Stimulated activated effector memory CD8-positive, alpha-beta T cell treated with anti-CD3 and anti-CD28 coated beads, Interleukin-12 subunit alpha, Interleukin-12 subunit beta, amount 100 ng/mL, for 72 hours (primary cell): ENCODE measurements around the gene SIRT3.
"Not testable (repeated sequence)": the region's sequence is repeated elsewhere in the genome, so short reads cannot be mapped to it uniquely, and the experiment has no call there.

Experiments used
- ATAC-seq: fragments of 150-1000 bp; cut with Tn5 transposase; 2 replicates; pipeline ENCODE4 v1.10.0; 2021
- DNase-seq, 2 donors: peaks; one replicate each; pipeline ENCODE4 v3.0.0; 2021 to 2022; ENCODE audit warnings: low spot score in 2 of 2
- H3K27ac Mint-ChIP-seq: one replicate; pipeline ENCODE4 v1.8.0; 2022; ENCODE audit warnings: mild to moderate bottlenecking, mixed read lengths
- H3K36me3 Mint-ChIP-seq: one replicate; pipeline ENCODE4 v1.8.0; 2022; ENCODE audit warnings: mild to moderate bottlenecking, mixed read lengths
- H3K4me1 Mint-ChIP-seq: one replicate; pipeline ENCODE4 v1.8.0; 2022; ENCODE audit warnings: mixed read lengths
- H3K4me3 Mint-ChIP-seq: one replicate; pipeline ENCODE4 v1.8.0; 2022; ENCODE audit warnings: mild to moderate bottlenecking, mixed read lengths
- H3K9me3 Mint-ChIP-seq: one replicate; pipeline ENCODE4 v1.8.0; 2022; ENCODE audit warnings: mixed read lengths

The SIRT3 gene

GRCh38 chr11:256952-257737, 21.0 kb upstream of the SIRT3 start:
- peaks cover 21% of the 10 kb centered on the region for H3K36me3 Mint-ChIP-seq
- no peak for ATAC-seq
- DNase-seq = no peak
- no peaks in the 10 kb centered on the region for H3K9me3 Mint-ChIP-seq
- H3K4me3 Mint-ChIP-seq = no peak overlapping the region
- H3K4me1 Mint-ChIP-seq = no peaks in the 10 kb centered on the region
- H3K27ac Mint-ChIP-seq = no peak overlapping the region

GRCh38 chr11:255816-256215, 19.7 kb upstream of the SIRT3 start:
- no peaks in the 10 kb centered on the region for H3K4me1 Mint-ChIP-seq
- H3K4me3 Mint-ChIP-seq = no peak overlapping the region
- no peaks in the 10 kb centered on the region for H3K9me3 Mint-ChIP-seq
- H3K27ac Mint-ChIP-seq = no peak overlapping the region
- H3K36me3 Mint-ChIP-seq = peaks cover 34% of the 10 kb centered on the region
- ATAC-seq (no peak), DNase-seq (no peak)

GRCh38 chr11:255176-255575, 19.0 kb upstream of the SIRT3 start:
- no peak overlapping the region for H3K4me3 Mint-ChIP-seq
- no peaks in the 10 kb centered on the region for H3K9me3 Mint-ChIP-seq
- H3K4me1 Mint-ChIP-seq = no peaks in the 10 kb centered on the region
- no peak overlapping the region for H3K27ac Mint-ChIP-seq
- peaks cover 41% of the 10 kb centered on the region for H3K36me3 Mint-ChIP-seq
- DNase-seq = no peak
- ATAC-seq = no peak

- no peak for ATAC-seq
- no peak overlapping the region for H3K27ac Mint-ChIP-seq
- H3K4me1 Mint-ChIP-seq = peaks cover 6% of the 10 kb centered on the region
- no peaks in the 10 kb centered on the region for H3K9me3 Mint-ChIP-seq
- H3K4me3 Mint-ChIP-seq = no peak overlapping the region
- no peak for DNase-seq
- peaks cover 54% of the 10 kb centered on the region for H3K36me3 Mint-ChIP-seq
Measured at GRCh38 chr11:253886-254270, 17.7 kb upstream of the SIRT3 start.

GRCh38 chr11:253160-253885, 17.2 kb upstream of the SIRT3 start:
- no peaks in the 10 kb centered on the region for H3K9me3 Mint-ChIP-seq
- H3K36me3 Mint-ChIP-seq = peaks cover 59% of the 10 kb centered on the region
- DNase-seq (no peak), ATAC-seq (no peak)
- H3K4me3 Mint-ChIP-seq = no peak overlapping the region
- H3K27ac Mint-ChIP-seq = no peak overlapping the region
- H3K4me1 Mint-ChIP-seq = peaks cover 8% of the 10 kb centered on the region

GRCh38 chr11:252666-253065, 16.5 kb upstream of the SIRT3 start:
- no peak for ATAC-seq
- no peak for DNase-seq
- Mint-ChIP-seq H3K36me3 (peaks cover 66% of the 10 kb centered on the region), H3K4me3 (no peak overlapping the region), H3K4me1 (peaks cover 8% of the 10 kb centered on the region), H3K27ac (peak overlapping the region; percentile 43), H3K9me3 (no peaks in the 10 kb centered on the region)

GRCh38 chr11:251550-251949, 15.4 kb upstream of the SIRT3 start:
- DNase-seq (no peak), ATAC-seq (no peak)
- peaks cover 8% of the 10 kb centered on the region for H3K4me1 Mint-ChIP-seq
- no peak overlapping the region for H3K4me3 Mint-ChIP-seq
- peaks cover 77% of the 10 kb centered on the region for H3K36me3 Mint-ChIP-seq
- H3K27ac Mint-ChIP-seq = no peak overlapping the region
- H3K9me3 Mint-ChIP-seq = no peaks in the 10 kb centered on the region

- H3K4me3 Mint-ChIP-seq = no peak overlapping the region
- H3K36me3 Mint-ChIP-seq = peaks cover 84% of the 10 kb centered on the region
- ATAC-seq = peak; percentile 93
- H3K9me3 Mint-ChIP-seq = no peaks in the 10 kb centered on the region
- peak; percentile 48 to 84 for DNase-seq
- H3K27ac Mint-ChIP-seq = peak overlapping the region; percentile 20
- H3K4me1 Mint-ChIP-seq = peaks cover 8% of the 10 kb centered on the region
Measured at GRCh38 chr11:250740-251299, 14.7 kb upstream of the SIRT3 start.

- H3K4me3 Mint-ChIP-seq = no peak overlapping the region
- no peaks in the 10 kb centered on the region for H3K9me3 Mint-ChIP-seq
- peaks cover 11% of the 10 kb centered on the region for H3K4me1 Mint-ChIP-seq
- peaks cover 90% of the 10 kb centered on the region for H3K36me3 Mint-ChIP-seq
- peak overlapping the region; percentile 20 for H3K27ac Mint-ChIP-seq
- DNase-seq (no peak), ATAC-seq (no peak)
Measured at GRCh38 chr11:250274-250673, 14.1 kb upstream of the SIRT3 start.

GRCh38 chr11:249062-249461, 12.9 kb upstream of the SIRT3 start:
- Mint-ChIP-seq H3K27ac (peak overlapping the region; percentile 2), H3K4me1 (peaks cover 14% of the 10 kb centered on the region), H3K4me3 (no peak overlapping the region), H3K9me3 (no peaks in the 10 kb centered on the region), H3K36me3 (peaks cover 100% of the 10 kb centered on the region)
- ATAC-seq = no peak
- DNase-seq = no peak

- peaks cover 100% of the 10 kb centered on the region for H3K36me3 Mint-ChIP-seq
- H3K4me1 Mint-ChIP-seq = peaks cover 32% of the 10 kb centered on the region
- peak; percentile 80 for ATAC-seq
- H3K4me3 Mint-ChIP-seq = no peak overlapping the region
- H3K9me3 Mint-ChIP-seq = no peaks in the 10 kb centered on the region
- no peak overlapping the region for H3K27ac Mint-ChIP-seq
- no peak for DNase-seq
Measured at GRCh38 chr11:244376-244775, 8.2 kb upstream of the SIRT3 start.

GRCh38 chr11:241634-242033, 5.5 kb upstream of the SIRT3 start:
- no peak overlapping the region for H3K4me3 Mint-ChIP-seq
- DNase-seq = no peak
- peak overlapping the region; percentile 57 for H3K27ac Mint-ChIP-seq
- ATAC-seq = no peak
- peaks cover 38% of the 10 kb centered on the region for H3K4me1 Mint-ChIP-seq
- no peaks in the 10 kb centered on the region for H3K9me3 Mint-ChIP-seq
- H3K36me3 Mint-ChIP-seq = peaks cover 93% of the 10 kb centered on the region

- DNase-seq (no peak), ATAC-seq (no peak)
- Mint-ChIP-seq H3K36me3 (peaks cover 92% of the 10 kb centered on the region), H3K4me3 (no peak overlapping the region), H3K9me3 (no peaks in the 10 kb centered on the region), H3K27ac (no peak overlapping the region), H3K4me1 (peaks cover 38% of the 10 kb centered on the region)
Measured at GRCh38 chr11:240315-240714, 4.2 kb upstream of the SIRT3 start.

GRCh38 chr11:238346-238745, 2.2 kb upstream of the SIRT3 start:
- H3K4me3 Mint-ChIP-seq = peak overlapping the region; percentile 92
- not testable (repeated sequence) for ATAC-seq, H3K27ac Mint-ChIP-seq

GRCh38 chr11:236774-237767, 929 bp upstream of the SIRT3 start, which contains the start of gene PSMD13:
Gene PSMD13 (plus strand): TSS chr11:236976. CDS start chr11:237050, 74 bp downstream.
- H3K36me3 Mint-ChIP-seq = peaks cover 60% of the 10 kb centered on the region
- ATAC-seq (peak; percentile 93), DNase-seq (peak; percentile 82 to 90)
- peaks cover 33% of the 10 kb centered on the region for H3K4me1 Mint-ChIP-seq
- no peaks in the 10 kb centered on the region for H3K9me3 Mint-ChIP-seq
- H3K27ac Mint-ChIP-seq = peak within 1 kb of the TSS; percentile 98
- H3K4me3 Mint-ChIP-seq = peak within 1 kb of the TSS; percentile 92

More at GRCh38 chr11:238346-238745, 2.2 kb upstream of the SIRT3 start:
- peaks cover 73% of the 10 kb centered on the region for H3K36me3 Mint-ChIP-seq
- H3K9me3 Mint-ChIP-seq, DNase-seq: not testable (repeated sequence)
- H3K4me1 Mint-ChIP-seq = peaks cover 35% of the 10 kb centered on the region
